ENCODE data around the gene MEST.
"Not testable (repeated sequence)": the region's sequence is repeated elsewhere in the genome, so short reads cannot be mapped to it uniquely, and the experiment has no call there.

MEST gene

GRCh38 chr7:130527752-130528355 is 36.0 kb downstream of the MEST start:
- DNase-seq, result not testable (repeated sequence)

- no peak for DNase-seq
Measured at GRCh38 chr7:130529417-130529816, 37.5 kb downstream of the MEST start.

GRCh38 chr7:130537894-130538293 is 46.0 kb downstream of the MEST start:
- not testable (repeated sequence) for DNase-seq

- not testable (repeated sequence) for DNase-seq
Measured at GRCh38 chr7:130541287-130541686, 49.4 kb downstream of the MEST start.

- not testable (repeated sequence) for DNase-seq
Measured at GRCh38 chr7:130542297-130542696, 50.4 kb downstream of the MEST start.

GRCh38 chr7:130543487-130544010 is 51.7 kb downstream of the MEST start:
- DNase-seq, result no peak

GRCh38 chr7:130544356-130544755 is 52.5 kb downstream of the MEST start:
- DNase-seq, result no peak

GRCh38 chr7:130553398-130554029 is 61.6 kb downstream of the MEST start:
- no peak for DNase-seq

- DNase-seq, result no peak
Measured at GRCh38 chr7:130554481-130554880, 62.6 kb downstream of the MEST start.
